GM20000 (cell line): ENCODE results near the gene TNFRSF14.

Experiments used
- DNase-seq: peaks from one replicate; pipeline ENCODE4 v3.0.0; 2012; ENCODE audit warnings: low spot score
- CTCF ChIP-seq: IDR thresholded peaks from 2 replicates; pipeline ENCODE4 v1.5.1; 2012; ENCODE audit warnings: mild to moderate bottlenecking, control low read depth; ENCODE audit errors: extremely low read depth, missing control alignments

The TNFRSF14 gene

GRCh38 chr1:2534687-2535441, 21.3 kb upstream of the TNFRSF14 start:
- no peak for TF ChIP-seq CTCF
- DNase-seq, result no peak

GRCh38 chr1:2535455-2535854, 20.7 kb upstream of the TNFRSF14 start:
- DNase-seq, result no peak
- TF ChIP-seq CTCF, result no peak

- TF ChIP-seq CTCF, result no peak
- DNase-seq, result no peak
Observed at GRCh38 chr1:2535981-2536380, 20.2 kb upstream of the TNFRSF14 start.

GRCh38 chr1:2537784-2538115, 18.4 kb upstream of the TNFRSF14 start:
- no peak for DNase-seq
- TF ChIP-seq CTCF, result no peak

GRCh38 chr1:2538376-2538775, 17.8 kb upstream of the TNFRSF14 start:
- TF ChIP-seq CTCF, result no peak

GRCh38 chr1:2538872-2539271, 17.3 kb upstream of the TNFRSF14 start:
- no peak for TF ChIP-seq CTCF
- no peak for DNase-seq

More at GRCh38 chr1:2538376-2538775, 17.8 kb upstream of the TNFRSF14 start:
- no peak for DNase-seq

GRCh38 chr1:2539312-2539907, 16.8 kb upstream of the TNFRSF14 start:
- DNase-seq, result no peak

More at GRCh38 chr1:2539312-2539907, 16.8 kb upstream of the TNFRSF14 start:
- peak; percentile 30 for TF ChIP-seq CTCF
